ENCODE results near the gene EPS8L1.
"Not testable (repeated sequence)": the region's sequence is repeated elsewhere in the genome, so short reads cannot be mapped to it uniquely, and the experiment has no call there.

The EPS8L1 gene

DNA sequence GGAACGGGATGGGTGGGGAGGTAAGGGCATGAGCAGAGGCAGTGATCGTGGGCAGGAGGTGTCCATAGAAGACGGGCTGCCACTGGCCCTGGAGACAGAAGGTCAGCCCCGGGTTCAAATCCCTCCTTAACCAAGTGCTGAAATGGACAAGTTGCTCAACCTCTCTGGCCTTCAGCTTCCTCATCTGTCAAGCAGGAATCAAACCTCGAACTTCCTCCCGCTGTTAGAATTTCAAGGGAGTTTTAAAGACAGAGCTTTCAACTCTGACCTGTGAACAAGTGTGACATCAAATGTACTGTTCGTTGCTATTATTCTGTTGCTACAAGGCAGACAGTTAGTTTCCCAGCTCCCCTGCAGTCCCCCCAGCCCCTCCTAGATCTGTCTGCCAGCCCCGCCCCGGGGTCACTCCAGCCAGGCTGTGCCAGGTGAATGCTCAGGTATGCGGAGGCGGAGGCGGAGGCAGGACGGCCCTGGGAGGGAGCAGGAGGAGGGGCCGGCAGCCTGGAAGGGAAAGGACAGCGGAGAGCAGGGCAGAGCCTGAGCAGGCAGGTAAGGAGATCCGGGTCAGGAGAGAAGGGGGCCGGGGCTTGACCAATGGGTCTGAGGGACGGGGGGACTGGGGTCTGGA, at the start of gene EPS8L1:
TSS of gene EPS8L1 (plus strand) at position 499 of the 628 bp plus-strand sequence. CDS start 576 bp downstream, outside the sequence.
- DNase-seq, result no peak

DNA sequence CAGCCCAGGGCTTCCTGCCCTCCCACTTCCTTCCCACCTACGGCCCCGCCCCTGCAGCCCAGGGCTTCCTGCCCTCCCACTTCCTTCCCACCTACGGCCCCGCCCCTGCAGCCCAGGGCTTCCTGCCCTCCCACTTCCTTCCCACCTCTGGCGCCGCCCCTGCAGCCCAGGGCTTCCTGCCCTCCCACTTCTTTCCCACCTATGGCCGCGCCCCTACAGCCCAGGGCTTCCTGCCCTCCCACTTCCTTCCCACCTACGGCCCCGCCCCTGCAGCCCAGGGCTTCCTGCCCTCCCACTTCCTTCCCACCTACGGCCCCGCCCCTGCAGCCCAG, 48.6 kb upstream of the EPS8L1 start:
- not testable (repeated sequence) for DNase-seq

DNA sequence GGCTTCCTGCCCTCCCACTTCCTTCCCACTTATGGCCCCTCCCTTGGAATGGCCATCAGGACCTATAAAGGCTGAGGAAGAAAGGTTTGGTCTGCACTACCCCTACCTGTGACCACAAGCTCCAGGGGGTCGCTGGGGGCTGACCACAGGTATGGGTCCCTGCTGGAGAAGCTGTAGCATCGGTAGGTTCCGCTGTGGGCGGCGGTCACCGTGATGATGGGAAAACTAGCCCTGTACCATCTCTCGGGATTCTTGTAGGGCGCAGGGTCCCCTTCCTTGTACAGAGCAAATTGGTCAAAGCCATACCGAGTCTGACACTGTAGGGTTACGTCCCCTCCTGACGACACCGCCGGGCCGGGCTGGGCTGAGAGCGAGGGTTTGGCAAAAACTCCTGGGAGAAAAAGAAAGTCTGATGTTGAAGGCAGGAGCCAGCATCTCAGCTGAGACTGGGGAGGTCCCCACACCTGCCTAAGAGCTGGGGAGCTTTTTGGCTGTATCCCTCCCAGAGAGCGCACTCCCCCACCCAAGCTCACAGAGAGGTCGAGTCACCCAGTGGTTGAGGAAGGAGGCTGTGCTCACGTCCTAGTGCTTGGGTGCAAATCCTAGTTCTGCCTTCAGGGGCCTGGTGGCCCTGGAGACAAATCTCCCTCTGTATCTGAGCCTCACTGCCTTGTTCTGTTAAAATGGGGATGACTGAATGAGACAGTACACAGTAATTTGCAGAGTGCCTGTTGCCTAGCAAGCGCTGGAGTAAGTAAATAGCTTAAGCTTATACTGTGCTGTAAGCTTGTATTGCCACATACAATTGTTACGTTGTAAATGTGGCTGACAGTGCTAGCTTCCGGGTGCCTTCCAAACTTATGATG, 48.0 kb upstream of the EPS8L1 start:
- no peak for DNase-seq

DNA sequence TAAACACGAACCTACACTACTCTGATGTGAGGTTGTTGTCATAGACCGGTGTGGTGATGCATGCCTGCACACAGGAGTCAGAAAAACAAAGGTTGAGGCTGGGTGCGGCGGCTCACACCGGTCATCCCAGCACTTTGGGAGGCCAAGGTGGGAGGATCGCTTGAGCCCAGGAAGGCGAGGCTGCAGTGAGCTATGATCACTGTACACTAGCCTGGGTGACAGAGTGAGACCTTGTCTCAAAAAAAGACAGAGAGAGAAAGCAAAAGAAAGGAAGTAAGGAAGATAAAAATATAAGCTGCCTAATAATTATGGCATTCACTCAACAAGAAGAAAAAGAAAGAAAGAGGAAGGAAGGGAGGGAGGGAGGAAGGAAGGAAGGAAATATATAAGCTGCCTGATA, 46.9 kb upstream of the EPS8L1 start:
- DNase-seq, result no peak

DNA sequence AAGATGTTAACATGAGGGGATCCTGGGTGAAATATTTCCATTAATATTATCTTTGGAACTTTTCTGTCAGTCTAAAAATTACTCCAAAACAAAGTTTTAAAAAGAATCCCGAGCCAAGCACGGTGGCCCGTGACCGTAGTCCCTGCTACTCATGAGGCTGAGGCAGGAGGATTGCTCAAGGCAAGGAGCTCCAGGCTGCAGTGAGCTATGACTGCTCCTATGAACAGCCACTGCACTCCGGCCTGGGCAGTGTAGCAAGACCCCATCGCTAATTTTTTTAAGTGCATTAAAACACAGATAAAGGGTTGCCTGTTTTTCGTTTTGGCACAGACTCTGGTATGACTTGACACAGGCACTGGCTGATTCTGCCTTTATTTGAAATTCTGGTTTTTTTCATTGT, 44.5 kb upstream of the EPS8L1 start:
- DNase-seq, result no peak

DNA sequence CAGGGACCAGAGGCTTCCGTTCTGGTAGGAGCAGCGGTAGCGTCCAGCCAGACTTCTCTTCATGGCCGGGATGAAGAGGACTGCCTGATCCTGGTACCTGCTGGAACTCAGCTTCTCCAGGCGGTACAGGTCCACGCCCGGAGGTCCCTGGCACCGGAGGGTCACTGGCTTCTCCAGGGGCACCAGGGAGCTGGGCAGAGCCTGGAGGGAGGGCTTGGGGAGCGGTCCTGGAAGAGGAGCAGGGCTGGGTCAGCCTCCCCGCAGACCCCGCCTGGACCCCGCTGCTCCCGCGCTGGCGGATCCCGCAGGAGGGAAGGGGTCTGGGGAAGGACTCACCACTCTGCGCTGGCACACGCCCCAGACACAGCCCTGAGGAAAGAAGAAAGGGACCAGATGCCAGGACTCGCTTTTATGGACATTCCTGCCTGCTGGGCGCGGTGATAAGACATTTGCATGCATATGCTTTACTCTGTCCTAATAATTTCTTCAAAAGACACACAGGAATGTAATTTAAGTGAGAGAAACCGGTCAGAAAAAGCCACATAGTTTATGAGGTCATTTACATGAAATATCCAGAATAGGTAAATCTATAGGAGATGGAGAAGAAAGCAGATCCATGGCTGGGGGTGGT, 43.4 kb upstream of the EPS8L1 start:
- no peak for DNase-seq

DNA sequence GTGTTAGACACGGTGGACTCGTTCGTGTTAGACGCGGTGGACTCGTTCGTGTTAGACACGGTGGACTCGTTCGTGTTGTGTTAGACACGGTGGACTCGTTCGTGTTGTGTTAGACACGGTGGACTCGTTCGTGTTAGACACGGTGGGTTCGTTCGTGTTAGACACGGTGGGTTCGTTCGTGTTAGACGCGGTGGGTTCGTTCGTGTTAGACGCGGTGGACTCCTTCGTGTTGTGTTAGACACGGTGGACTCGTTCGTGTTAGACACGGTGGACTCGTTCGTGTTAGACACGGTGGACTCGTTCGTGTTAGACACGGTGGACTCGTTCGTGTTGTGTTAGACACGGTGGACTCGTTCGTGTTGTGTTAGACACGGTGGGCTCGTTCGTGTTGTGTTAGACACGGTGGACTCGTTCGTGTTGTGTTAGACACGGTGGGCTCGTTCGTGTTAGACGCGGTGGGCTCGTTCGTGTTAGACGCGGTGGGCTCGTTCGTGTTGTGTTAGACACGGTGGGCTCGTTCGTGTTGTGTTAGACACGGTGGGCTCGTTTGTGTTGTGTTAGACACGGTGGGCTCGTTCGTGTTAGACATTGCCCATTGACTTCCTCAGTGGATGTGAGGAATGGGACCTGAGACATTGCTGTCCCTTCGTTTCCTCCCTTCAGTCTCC, 42.6 kb upstream of the EPS8L1 start:
- DNase-seq, result not testable (repeated sequence)

DNA sequence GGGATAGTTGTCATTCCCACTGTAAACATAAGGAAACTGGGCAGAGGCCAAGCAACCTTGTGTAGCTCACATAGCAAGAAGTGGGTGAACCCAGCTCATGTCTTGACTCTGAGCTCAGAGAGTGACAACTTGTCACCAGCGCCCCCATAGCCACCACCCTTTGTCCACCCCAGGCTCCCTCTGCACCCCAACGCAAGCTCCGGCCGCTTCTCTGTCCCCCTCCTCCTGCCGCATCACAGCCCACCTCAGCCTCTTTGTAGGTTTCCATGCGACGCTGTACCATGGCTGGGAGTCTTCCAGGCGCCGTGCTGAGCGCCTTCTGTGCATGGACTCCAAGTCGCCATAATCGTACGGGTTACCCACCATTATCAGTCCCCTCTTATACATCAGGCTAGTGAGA, 40.9 kb upstream of the EPS8L1 start:
- no peak for DNase-seq

DNA sequence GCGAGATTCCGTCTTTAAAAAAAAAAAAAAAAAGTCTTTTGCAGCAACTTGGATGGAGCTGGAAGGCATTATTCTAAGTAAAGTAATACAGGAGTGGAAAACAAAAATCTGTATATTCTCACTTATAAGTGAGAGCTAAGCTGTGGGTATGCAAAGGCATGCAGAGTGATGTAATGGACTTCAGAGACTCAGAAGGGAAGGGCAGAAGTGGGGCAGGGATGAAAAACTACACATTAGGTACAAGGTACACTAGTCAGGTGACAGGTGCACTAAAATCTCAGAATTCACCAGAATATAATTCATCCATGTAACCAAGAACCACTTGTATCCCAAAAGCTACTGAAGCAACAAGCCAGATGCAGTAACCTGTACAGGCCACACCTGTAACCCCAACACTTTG, 39.6 kb upstream of the EPS8L1 start:
- no peak for DNase-seq

DNA sequence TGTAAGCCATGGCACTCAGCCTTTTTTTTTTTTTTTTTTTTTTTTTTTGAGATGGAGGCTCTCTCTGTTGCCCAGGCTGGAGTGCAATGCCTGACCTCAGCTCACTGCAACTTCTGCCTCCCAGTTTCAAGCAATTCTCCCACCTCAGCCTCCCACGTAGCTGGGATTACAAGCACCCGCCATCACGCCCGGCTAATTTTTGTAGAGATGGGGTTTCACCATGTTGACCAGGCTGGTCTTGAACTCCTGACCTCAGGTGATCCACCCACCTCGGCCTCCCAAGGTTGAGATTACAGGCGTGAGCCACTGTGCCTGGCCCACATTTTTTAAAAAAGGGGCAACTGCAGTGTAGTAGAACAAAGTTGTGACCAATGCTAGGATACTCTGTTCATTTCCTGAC, 38.1 kb upstream of the EPS8L1 start:
- not testable (repeated sequence) for DNase-seq

DNA sequence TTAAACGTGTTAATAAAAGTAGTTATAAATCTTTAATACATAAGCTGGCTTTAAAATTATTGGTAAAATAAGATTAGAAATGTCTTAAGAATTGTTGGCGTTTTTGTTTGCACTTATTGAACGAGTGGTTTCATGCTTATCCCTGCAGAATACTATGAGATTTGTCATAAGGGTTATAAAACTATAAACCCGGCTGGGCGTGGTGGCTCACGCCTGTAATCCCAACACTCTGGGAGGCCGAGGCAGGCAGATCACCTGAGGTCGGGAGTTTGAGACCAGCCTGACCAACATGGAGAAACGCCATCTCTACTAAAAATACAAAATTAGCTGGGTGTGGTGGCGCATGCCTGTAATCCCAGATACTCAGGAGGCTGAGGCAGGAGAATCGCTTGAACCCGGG, 35.0 kb upstream of the EPS8L1 start:
- not testable (repeated sequence) for DNase-seq

DNA sequence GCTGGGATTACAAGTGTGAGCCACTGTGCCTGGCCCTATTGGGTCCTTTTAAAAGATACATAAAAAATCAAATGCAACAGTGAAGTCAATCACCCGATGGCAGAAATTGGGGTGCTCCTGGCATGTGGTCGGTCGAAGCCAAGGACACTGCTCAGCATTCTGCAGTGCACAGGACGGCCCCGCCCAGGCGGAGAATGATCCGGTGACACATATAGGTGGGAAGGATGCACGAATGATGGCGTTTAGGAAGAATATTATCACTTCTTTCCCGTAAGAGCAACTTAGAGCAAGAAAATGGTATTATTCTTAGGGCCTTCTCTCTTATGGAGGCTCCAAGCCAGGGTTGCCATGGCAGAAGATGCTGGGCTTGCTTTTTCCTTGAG, 34.4 kb upstream of the EPS8L1 start:
- no peak for DNase-seq

DNA sequence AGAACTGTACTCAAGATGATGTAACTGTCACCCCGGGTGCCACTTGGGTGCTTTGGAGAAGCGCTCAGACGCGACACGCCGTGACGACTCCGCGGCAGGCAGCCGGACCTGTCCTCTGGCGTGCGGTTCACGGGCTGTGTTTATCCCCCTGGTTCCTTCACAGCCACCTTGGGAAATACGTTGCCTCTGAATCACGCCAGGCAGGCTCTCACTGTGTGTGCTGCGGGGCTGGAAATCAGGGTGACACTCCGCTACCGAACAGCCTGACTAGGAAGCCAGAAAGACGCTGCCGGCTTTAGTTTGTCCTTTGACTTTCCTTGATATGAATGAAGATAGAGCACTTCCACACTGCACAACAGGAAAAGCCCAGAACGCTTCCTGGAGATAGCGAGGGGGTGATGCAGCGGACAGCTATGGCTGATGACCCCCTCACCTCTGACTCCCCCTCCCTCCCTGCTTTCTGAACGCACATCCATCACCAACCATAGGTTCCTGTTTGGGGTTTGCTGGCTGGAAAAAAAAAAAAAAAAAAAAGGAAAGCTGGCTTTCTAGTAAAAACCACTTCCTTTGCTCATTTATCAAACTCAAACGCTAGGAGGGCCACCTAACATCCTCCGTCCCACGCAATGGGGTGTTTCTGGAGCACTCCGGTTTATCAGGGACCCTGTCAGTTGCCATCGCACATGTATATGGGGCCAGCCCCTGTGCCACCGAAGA, 33.9 kb upstream of the EPS8L1 start:
- DNase-seq, result no peak

DNA sequence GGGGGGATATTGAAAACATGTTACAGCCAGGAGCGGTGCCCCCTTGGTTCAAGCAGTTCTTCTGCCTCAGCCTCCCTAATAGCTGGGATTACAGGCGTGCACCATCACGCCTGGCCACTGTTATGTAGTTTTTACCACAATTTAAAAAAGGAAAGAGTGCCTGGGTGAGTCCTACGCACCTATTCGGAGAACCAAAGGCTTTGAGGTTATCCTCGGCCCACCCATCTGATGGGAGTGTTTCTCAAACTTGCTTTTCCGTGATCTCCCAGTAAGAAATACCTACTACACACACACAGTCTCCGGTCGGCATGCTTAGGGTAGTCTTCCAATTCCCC, 33.4 kb upstream of the EPS8L1 start:
- DNase-seq, result no peak

DNA sequence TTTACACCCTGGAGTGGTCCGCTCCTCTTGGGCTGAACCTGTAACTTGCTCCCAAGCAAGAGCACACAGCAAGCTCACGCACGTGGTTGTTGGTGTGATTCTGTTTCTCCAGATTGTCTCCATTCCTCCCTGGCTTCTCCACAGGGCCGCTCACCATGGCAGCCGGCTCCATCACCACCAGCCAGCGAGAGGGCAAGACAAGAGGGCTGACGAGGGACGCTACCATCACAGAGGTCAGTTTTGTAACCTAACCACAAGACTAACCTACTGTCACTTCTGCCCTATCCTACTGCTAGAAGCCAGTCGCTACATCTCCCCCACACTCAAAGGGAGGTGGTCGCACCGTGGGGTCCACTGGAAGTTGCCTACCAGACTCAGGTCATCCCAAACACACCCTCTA, 33.0 kb upstream of the EPS8L1 start:
- DNase-seq, result no peak

DNA sequence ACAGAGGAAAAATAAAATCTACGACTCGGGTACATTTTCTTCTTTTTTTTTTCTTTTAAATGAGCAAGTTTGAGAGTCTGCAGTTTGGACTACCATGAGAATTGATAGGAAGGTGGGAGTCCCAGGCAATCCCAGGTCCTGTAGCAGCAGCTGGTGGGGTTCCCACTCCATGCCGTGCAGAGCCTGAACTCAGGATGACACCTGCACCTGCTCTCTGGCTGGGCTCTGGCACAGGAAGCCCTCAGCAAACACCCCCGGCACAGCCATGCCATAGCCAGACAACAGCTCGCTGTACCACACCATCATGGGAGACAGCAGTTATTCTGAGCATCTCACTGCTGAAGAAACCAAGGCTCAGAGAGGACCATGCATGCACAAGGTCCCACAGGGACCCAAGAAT, 31.4 kb upstream of the EPS8L1 start:
- DNase-seq, result no peak

DNA sequence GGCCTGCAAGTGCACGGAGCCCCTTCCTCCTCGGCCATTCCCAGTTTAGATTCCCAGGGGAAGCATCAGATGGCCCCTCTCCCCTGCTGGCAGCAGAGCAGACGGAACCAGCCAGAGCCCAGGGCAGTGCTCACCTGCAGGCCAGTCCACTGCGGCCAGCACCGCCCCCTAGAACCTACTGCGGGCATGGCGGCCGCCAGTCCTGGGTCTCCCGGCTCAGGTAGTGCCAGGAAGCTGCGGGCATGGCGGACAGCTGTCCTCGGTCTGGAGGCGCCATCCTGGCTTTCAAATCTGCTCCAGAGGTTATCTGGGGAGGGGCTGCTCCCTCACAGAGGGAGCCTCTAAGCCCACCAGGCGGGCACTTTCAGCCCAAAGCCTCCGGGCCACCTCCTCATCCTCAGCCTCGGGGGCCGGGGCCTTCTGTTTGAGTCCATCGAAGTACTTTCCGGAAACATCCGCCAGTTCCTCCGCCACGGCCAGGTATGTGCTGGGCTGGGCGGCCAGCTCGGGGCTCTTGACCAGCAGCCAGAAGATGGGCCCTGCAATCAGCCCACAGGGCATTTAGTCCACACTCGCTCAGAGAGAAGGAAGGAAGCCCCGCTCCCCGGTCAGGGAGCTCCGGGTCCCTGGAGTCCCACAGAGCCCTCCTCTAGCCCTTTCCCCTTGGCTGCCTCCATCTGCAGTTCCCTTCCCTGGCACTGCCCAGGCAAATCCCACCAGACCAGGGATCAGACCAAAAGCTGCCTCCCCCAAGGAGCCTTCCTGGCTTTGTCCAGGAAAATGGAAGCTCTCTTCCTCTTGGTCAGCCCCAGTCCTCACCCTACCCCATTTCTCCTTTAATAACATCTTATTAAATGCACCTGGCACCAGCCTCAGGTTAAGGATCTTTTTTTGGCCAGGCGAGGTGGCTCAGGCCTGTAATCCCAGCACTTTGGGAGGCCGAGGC, 30.6 kb upstream of the EPS8L1 start:
- no peak for DNase-seq

DNA sequence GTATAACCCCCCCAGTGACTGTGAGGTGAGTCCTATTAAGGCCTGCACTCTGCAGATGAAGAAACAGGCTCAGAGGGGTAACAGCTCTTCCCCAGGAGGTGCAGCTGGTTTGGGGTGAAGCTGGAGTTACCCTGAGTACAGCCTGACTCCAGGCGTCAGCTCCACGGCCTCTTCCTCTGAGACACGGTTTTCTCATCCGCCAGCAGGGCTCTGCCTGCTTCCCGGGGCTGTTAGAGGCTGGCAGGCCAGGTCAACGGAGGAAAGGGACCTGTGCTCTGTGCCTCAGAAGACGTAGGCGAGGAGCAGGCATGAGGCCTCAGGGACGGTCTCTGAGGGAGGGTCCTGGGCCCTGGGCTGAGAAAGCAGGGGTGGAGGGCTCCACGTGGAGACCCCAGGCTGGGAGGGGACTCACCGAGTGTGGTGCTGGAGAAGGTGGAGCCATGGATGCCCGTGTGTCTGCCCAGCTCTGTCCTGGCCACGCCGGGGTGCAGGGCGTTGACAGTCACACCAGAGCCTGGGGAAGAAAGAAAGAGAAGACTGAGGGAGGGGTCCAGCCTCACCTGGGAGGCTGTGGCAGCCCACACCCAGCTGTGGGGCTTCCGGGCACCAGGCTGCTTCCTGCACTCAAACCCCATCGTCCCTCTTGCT, 28.6 kb upstream of the EPS8L1 start:
- DNase-seq, result no peak

DNA sequence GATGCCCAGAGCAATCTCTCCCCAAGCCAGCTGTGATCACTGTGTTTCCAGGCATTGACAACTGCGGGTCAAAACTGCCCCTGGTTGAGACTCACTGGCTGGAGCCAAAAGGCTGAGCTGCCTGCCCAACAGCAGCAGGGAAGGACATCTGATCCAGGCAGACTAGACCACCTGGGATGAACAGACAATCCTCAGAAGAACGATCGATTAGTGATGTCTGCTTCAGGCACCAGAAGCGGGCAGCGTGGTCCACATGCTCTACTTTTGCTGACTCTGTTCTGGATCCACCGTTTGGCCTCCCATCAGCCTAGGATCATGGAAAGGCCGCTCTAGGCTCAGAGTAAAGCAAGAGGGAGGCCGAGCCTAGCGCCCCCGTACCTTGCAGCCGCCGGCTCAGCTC, 27.7 kb upstream of the EPS8L1 start:
- DNase-seq, result no peak

DNA sequence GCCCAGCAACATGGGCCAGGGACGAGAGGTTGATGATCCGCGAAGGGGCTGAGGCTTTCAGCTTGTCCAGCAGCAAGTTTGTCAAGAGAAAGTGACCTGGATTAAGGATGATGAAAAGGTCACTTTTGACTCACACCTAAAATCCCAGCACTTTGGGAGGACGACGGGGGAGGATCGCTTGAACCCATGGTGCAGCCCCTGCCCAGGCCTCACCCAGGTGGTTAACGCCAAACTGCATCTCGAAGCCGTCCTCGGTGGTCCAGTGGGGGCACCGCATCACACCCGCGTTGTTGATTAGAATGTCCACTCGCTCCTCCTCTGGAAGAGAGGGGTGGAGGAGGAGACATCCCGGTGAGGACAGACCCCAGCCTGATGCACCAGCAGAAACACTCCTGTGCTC, 27.2 kb upstream of the EPS8L1 start:
- no peak for DNase-seq

DNA sequence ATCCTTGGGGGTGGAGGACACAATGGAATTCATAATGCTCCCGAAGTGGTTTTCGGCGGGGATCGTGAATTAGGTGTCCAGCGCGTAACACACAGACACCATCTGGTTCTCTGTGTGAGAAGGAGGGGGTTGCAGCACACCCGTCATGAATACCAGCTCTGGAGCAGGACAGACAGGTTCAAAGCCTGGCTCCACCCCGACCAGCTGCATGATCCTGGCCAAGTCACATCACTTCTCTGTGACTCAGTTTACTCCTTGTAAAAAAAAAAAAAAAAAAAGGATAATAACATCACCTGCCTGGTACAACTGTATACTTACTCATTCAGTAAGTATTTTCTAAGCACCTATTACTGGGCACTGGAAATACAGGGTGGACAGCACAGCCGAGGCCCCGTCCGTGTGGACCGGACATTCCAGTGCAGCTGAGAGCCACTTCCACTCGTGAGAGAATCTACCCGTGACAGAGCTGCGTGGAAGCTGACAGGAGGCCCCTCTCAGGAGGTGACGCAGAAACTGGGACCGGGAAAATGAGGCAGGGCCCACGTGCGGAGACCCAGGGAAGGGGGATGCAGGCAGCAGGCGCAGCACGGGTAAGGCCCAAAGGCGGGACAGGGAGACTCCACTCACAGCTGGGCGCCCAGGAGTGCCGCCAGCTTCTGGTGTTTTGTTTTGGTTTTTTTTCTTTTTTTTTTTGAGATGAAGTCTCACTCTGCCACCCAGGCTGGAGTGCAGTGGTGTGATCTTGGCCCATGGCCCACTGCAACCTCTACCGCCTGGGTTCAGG, 24.7 kb upstream of the EPS8L1 start:
- DNase-seq, result no peak
